ENCODE data around the gene FAM120C. TPM values are rescaled to one million over a fixed set of nuclear protein-coding genes. Genes with fewer than 3 reads are reported as not detected.
A peak's percentile ranks its signal among the peaks of the same experiment; 100 is the strongest.

FAM120C gene
- total and polyA plus RNA-seq, 2 of the 4 experiments (the other 2 are of a cell fraction) = 3.4 to 3.6 TPM

DNA sequence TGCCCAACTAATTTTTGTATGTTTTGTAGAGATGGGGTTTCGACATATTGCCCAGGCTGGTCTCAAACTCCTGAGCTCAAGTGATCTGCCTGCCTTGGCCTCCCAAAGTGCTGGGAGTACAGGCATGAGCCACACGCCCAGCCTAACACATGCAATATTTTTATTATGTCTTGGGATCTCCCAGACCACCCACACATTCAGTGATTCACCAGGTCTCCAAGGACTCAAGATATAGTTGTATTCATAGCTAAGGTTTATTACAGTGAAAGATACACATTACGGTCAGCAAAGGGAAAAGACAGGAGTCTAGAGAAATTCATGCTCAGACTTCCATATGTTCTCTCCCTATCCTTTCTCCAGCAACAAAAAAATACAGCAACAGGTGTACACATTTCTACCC, 25.5 kb upstream of the FAM120C start:
- in situ Hi-C loops (cut with MboI; ENCODE audit: low sequenced_read_pairs) (no loop called here), dilution Hi-C loops (cut with HindIII; ENCODE audit: low sequenced_read_pairs, unreplicated experiment) (no loop called here), intact Hi-C loops (cut with micrococcal nuclease) (loop anchor here (10.0 kb wide), 1 partner anchor 56 kb away; no protein-coding TSS in a partner anchor)
- TF ChIP-seq NFE2L2 (IDR thresholded peaks at IDR 0.05; ENCODE audit: low read depth, low read length) (no peak), CEBPB (IDR thresholded peaks at IDR 0.05; ENCODE audit: low read depth, low read length) (no peak), SMC3 (IDR thresholded peaks at IDR 0.05; ENCODE audit: low read depth, low read length) (no peak), MXI1 (IDR thresholded peaks at IDR 0.05; ENCODE audit: borderline replicate concordance, low read depth, low read length) (no peak), RCOR1 (IDR thresholded peaks at IDR 0.05; ENCODE audit: insufficient replicate concordance, low read length) (no peak), MAZ (IDR thresholded peaks at IDR 0.05; ENCODE audit: borderline replicate concordance, low read depth, low read length) (no peak), POLR2A (IDR thresholded peaks at IDR 0.05; ENCODE audit: low read depth, low read length) (no peak), FOS (IDR thresholded peaks at IDR 0.05; ENCODE audit: low read depth, low read length) (no peak), RAD21 (IDR thresholded peaks at IDR 0.05; ENCODE audit: low read length) (no peak), CHD1 (IDR thresholded peaks at IDR 0.05; ENCODE audit: low read depth, low read length) (no peak), RFX5 (IDR thresholded peaks at IDR 0.05; ENCODE audit: low read depth, low read length) (no peak), BHLHE40 (IDR thresholded peaks at IDR 0.05; ENCODE audit: low read depth, low read length) (no peak)
- TF ChIP-seq, protein P1, sequence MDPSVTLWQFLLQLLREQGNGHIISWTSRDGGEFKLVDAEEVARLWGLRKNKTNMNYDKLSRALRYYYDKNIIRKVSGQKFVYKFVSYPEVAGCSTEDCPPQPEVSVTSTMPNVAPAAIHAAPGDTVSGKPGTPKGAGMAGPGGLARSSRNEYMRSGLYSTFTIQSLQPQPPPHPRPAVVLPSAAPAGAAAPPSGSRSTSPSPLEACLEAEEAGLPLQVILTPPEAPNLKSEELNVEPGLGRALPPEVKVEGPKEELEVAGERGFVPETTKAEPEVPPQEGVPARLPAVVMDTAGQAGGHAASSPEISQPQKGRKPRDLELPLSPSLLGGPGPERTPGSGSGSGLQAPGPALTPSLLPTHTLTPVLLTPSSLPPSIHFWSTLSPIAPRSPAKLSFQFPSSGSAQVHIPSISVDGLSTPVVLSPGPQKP (IDR thresholded peaks at IDR 0.05; ENCODE audit: borderline replicate concordance, low read depth, low read length) = no peak
- TF ChIP-seq, protein P2, sequence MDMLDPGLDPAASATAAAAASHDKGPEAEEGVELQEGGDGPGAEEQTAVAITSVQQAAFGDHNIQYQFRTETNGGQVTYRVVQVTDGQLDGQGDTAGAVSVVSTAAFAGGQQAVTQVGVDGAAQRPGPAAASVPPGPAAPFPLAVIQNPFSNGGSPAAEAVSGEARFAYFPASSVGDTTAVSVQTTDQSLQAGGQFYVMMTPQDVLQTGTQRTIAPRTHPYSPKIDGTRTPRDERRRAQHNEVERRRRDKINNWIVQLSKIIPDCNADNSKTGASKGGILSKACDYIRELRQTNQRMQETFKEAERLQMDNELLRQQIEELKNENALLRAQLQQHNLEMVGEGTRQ (IDR thresholded peaks at IDR 0.05; ENCODE audit: low read depth, low read length) = no peak
- TF ChIP-seq, protein P3, sequence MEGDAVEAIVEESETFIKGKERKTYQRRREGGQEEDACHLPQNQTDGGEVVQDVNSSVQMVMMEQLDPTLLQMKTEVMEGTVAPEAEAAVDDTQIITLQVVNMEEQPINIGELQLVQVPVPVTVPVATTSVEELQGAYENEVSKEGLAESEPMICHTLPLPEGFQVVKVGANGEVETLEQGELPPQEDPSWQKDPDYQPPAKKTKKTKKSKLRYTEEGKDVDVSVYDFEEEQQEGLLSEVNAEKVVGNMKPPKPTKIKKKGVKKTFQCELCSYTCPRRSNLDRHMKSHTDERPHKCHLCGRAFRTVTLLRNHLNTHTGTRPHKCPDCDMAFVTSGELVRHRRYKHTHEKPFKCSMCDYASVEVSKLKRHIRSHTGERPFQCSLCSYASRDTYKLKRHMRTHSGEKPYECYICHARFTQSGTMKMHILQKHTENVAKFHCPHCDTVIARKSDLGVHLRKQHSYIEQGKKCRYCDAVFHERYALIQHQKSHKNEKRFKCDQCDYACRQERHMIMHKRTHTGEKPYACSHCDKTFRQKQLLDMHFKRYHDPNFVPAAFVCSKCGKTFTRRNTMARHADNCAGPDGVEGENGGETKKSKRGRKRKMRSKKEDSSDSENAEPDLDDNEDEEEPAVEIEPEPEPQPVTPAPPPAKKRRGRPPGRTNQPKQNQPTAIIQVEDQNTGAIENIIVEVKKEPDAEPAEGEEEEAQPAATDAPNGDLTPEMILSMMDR (conservative IDR thresholded peaks at IDR 0.05; ENCODE audit: low read depth, low read length) = no peak
- Histone ChIP-seq H2AK9ac (replicated peaks; ENCODE audit: low read depth, low read length, poor library complexity) (no peak overlapping the region), H3K4me3 (ENCODE audit: insufficient read depth, low read depth, low read length) (no peak overlapping the region), H2BK15ac (ENCODE audit: low read depth, low read length) (no peak overlapping the region), H3K9ac (ENCODE audit: low read depth, low read length) (no peak overlapping the region), H3K36me3 (ENCODE audit: control insufficient read depth, insufficient read depth, low read length) (no peaks in the 10 kb centered on the region), H3K79me1 (ENCODE audit: low read depth in 1 of 2, low read length in 2 of 2) (no peaks in the 10 kb centered on the region), H3K9me3 (ENCODE audit: control insufficient read depth, insufficient read depth, low read length) (no peaks in the 10 kb centered on the region), H3K23ac (ENCODE audit: low read depth, low read length) (no peak overlapping the region), H3K56ac (ENCODE audit: extremely low read depth, insufficient read depth, low read length) (no peak overlapping the region), H2BK20ac (ENCODE audit: low read depth, low read length) (no peak overlapping the region), H2AFZ (replicated peaks; ENCODE audit: low read length, poor library complexity) (no peak overlapping the region), H3K27me3 (ENCODE audit: control insufficient read depth, insufficient read depth, low read length) (no peaks in the 10 kb centered on the region; the same call in 1 of the 2 replicates), H2BK120ac (ENCODE audit: low read depth, low read length) (no peak overlapping the region), H3K18ac (ENCODE audit: low read depth, low read length) (no peak overlapping the region), H3K4me1 (ENCODE audit: control insufficient read depth, insufficient read depth, low read length) (no peaks in the 10 kb centered on the region), H3K4ac (ENCODE audit: low read depth, low read length) (no peak overlapping the region), H4K20me1 (ENCODE audit: insufficient read depth, low read length) (no peaks in the 10 kb centered on the region), H3K14ac (replicated peaks; ENCODE audit: low read depth, low read length) (no peak overlapping the region), H4K91ac (ENCODE audit: insufficient read depth, low read depth, low read length) (no peak overlapping the region), H4K8ac (ENCODE audit: low read depth in 2 of 2, low read length in 2 of 2) (no peak overlapping the region), H2BK5ac (ENCODE audit: low read depth, low read length, poor library complexity, severe bottlenecking) (no peak overlapping the region), H3K27ac (ENCODE audit: insufficient read depth, low read length) (no peak overlapping the region), H3K9me1 (ENCODE audit: insufficient read depth, low read length) (no peaks in the 10 kb centered on the region), H2AK5ac (ENCODE audit: low read depth, low read length) (no peak overlapping the region), H4K5ac (ENCODE audit: low read depth, low read length) (no peak overlapping the region), H3K4me2 (ENCODE audit: low read depth, low read length) (no peak overlapping the region)
- BruUV-seq (replicated peaks) = no TSS peak
- CTCF ChIA-PET = no interaction called here
- DNase-seq (peak; percentile 63), ATAC-seq (ENCODE audit: low read depth) (peak; percentile 46)
- POLR2A ChIA-PET (ENCODE audit: unreplicated experiment) = no interaction called here
- WGBS, 2 experiments (ENCODE audit: extremely low coverage in 2 of 2, insufficient read length in 1 of 2) = no CpG with 5 or more reads among the region's 3 CpGs

Measured in IMR-90 (cell line).